Adipose tissue (tissue), 3 donors: ENCODE measurements around the gene PAQR8. TPM values are rescaled to one million over a fixed set of nuclear protein-coding genes. Genes with fewer than 3 reads are reported as not detected.
"Not testable (repeated sequence)": the region's sequence is repeated elsewhere in the genome, so short reads cannot be mapped to it uniquely, and the experiment has no call there.

Source experiments
- H3K27ac ChIP-seq: one replicate; pipeline ENCODE4 v1.5.1; 2013; ENCODE audit warnings: low read depth, low read length
- WGBS, 3 donors: extraction: QIAGEN DNeasy Blood & Tissue Kit; methylation state at CpG; one replicate each; pipeline ENCODE4 v1.1.7; 2013; 5-methylcytosine and 5-hydroxymethylcytosine counted together
- polyA plus RNA-seq, 3 donors: library from polyadenylated mRNA; stranded (reverse); fragments of 200-250 nt; gene quantifications; one replicate each; pipeline ENCODE4 v1.2.3, GENCODE V29; 2013
- donor health status: healthy with polysubstance abuse.
- donor health status: Bipolar disorder and iron deficiency.
- donor health status: healthy.

PAQR8 gene
- polyA plus RNA-seq, 3 donors: 1.0 to 2.8 (median 1.1) TPM

DNA sequence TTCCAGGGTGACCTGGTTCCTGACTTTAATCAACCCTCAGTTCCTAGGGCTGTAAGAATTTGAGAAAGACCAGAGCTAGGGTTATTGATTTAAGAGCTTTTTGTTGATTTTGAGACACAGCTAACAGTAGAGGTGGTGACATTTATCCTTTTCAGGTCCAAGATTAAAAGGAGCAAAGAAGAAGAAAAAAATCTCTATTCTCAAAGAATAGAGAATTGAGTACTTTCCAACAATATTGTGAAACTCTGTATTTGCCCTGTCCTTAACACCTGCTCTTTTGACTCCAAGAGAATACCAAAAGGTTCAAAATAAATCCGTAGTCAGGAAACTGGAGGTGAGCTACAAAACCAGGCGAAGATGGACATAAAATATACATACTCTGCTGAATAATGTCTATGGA lies 7.3 kb downstream of the PAQR8 start:
- 73 to 98% (median 96%) methylated on average over 2 of the region's 2 CpGs for WGBS, 3 donors
- H3K27ac ChIP-seq: no peak overlapping the region

DNA sequence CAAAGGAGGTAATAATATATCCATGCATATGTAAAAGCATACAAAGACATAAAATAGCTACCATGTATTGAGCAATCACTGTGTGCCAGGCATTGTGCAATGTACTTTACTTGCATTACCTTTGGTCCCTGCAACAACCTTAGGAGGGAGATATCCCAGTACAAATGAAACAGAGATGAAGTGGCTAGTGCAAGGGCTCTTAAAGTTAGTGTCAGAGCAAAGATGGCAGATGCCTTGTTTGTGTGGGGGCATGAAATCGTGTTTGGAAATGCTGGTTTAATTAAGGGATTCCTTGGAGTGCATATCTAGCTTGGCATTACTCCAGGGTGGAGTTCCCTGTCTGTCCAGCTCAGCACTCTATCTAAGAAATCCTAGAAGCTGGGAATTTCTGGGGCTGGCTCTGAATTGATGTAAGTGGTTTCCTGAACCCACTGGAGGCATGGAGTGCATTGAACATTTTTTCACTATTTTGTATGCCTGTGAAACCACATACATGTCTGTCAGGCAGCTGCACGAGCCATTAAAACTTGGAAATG lies 9.8 kb downstream of the PAQR8 start:
- no peak overlapping the region for H3K27ac ChIP-seq
- 49 to 62% (median 51%) methylated on average over 2 of the region's 2 CpGs for WGBS, 3 donors

DNA sequence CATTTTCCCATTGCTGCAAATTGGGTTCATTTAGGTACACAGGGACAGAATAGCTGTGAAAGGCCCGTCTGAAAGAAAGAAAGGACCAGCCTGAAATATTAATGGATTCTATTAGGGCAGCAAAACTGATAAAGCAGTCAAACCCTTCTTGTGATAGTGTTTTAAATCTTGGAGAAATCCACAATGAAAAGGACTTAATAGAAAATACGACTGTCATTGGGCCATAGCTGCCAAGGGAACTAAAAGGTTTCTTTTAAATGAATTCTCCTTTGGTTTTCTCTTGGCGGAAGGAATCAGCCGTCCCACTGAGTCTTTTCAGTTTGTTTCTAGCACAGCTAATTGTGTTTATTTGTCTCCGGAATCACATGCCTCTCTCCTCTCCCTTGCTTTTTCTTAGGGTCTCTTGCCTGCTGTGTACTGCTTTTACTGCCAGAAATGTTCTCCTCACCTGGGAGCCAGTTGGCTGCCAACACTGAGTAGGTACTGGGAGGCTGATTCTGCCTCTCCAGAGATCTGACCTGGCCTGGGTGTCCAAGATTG lies 11.3 kb downstream of the PAQR8 start:
- WGBS, 3 donors: 90 to 96% (median 93%) methylated on average over 5 of the region's 5 CpGs
- no peak overlapping the region for H3K27ac ChIP-seq

GRCh38 chr6:52374247-52374646 lies 12.3 kb downstream of the PAQR8 start:
- no peak overlapping the region for H3K27ac ChIP-seq
- WGBS, 3 donors: 90 to 93% (median 91%) methylated on average over 4 of the region's 4 CpGs

DNA sequence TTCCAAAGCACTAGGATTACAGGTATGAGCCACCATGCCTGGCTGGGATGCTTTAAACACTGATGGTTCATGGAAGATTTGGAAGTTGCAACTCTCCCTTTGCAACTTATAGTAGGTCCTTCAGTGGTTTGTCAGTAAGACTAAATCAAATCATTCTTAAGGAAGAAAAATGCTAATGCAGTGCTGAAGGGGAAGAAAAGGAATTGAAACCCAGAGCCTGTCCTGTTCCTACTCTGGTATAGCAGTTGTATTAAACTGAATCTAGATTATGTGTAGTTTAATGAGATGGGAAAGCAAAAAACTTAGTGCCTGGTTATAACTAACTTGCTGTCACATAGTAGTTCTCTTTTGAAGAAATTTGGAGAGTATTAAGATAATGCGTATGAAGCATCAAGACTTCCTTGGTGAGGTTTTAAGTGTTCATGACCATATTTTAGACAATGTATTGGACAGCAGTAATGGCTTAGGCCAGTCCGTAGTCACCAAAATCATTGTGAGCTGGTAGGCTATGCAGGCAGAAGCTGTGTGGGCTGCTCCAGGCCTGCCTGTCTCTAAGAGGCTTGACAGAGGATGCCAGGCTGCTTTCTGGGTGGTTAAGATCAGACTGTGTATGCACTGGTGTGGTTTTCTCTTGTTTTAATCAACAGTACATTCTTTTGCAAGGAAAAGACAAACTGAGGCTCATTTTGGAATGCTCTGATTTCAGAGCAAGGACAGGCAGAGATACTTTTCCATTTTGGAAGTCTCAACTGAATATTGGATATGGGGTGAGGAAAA lies 14.0 kb downstream of the PAQR8 start:
- H3K27ac ChIP-seq: no peak overlapping the region
- 89 to 96% (median 92%) methylated on average over 2 of the region's 2 CpGs for WGBS, 3 donors

DNA sequence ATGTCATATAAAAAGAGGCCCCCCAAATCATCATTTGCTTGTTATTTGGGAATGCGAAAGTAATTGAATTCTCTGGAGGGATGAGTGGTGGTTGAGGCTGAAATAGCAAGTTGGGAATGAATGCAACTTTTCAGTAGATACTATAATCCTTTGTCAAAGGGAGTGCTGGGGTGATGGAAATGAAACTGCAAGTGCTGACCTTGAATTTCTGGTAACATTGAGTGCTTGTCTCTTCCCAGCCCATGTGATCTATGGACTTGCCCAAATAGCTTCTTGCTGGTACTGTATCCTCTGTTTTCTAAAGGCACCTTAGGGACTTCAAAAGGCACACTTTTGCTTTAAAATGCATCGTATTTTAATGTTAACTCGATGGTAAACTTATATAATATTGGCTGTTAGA lies 14.8 kb downstream of the PAQR8 start:
- H3K27ac ChIP-seq: no peak overlapping the region
- WGBS, 3 donors: 78 to 87% (median 80%) methylated on average over 3 of the region's 3 CpGs

- 44 to 60% (median 45%) methylated on average over 3 of the region's 3 CpGs for WGBS, 3 donors
- no peak overlapping the region for H3K27ac ChIP-seq
These were observed 15.7 kb downstream of the PAQR8 start for GRCh38 chr6:52377538-52378221.

DNA sequence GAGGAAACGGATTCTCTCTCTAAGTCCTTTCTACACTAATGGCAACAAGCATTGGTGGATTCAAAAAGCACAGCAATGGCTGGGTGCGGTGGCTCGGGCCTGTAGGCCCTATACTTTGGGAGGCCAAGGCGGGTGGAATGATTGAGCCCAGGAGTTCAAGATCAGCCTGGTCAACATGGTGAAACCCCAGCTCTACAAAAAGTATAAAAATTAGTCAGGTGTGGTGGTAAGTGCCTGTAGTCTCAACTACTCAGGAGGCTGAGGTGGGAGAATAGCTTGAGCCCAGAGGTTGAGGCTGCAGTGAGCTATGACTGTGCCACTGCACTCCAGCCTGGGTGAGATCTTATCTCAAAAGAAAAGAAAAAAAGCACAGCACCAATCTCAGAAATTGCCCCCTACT lies 19.3 kb downstream of the PAQR8 start:
- H3K27ac ChIP-seq: no peak overlapping the region
- WGBS, 3 donors: 83 to 90% (median 89%) methylated on average over 4 of the region's 4 CpGs

GRCh38 chr6:52384145-52384766 lies 22.3 kb downstream of the PAQR8 start:
- no peak overlapping the region for H3K27ac ChIP-seq
- WGBS, 3 donors: 85 to 89% (median 88%) methylated on average over 2 of the region's 2 CpGs

GRCh38 chr6:52385074-52385473 lies 23.1 kb downstream of the PAQR8 start:
- no peak overlapping the region for H3K27ac ChIP-seq
- 97 to 98% (median 97%) methylated on average over 4 of the region's 4 CpGs for WGBS, 3 donors

GRCh38 chr6:52388119-52388518 lies 26.2 kb downstream of the PAQR8 start:
- H3K27ac ChIP-seq: not testable (repeated sequence)

GRCh38 chr6:52388790-52389189 lies 26.8 kb downstream of the PAQR8 start:
- WGBS, 3 donors: 84 to 89% (median 88%) methylated on average over 4 of the region's 4 CpGs
- no peak overlapping the region for H3K27ac ChIP-seq

More at GRCh38 chr6:52388119-52388518, 26.2 kb downstream of the PAQR8 start:
- WGBS, 3 donors: 80 to 86% (median 82%) methylated on average over 4 of the region's 4 CpGs

DNA sequence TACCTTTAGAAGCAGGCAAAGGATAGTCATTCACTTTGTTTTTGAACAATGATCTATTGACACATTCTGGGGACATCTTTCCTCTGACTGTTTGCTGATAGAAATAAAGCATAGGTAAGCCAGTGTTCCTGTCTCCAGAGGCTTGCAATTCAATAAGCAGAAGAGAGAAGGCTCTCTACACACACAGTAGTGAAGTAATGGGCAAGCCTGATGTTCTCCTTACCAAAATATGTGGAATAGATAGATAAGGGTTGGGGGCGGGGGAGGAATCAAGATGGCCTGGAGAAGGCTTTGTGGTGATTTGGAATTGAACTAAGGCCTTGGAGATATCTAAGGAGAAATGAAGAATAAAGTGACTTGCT lies 27.3 kb downstream of the PAQR8 start:
- no peak overlapping the region for H3K27ac ChIP-seq
- WGBS, 3 donors: 39 to 98% (median 96%) methylated on average over 1 of the region's 1 CpG

GRCh38 chr6:52389626-52390360 lies 27.8 kb downstream of the PAQR8 start:
- no peak overlapping the region for H3K27ac ChIP-seq
- 5 to 15% (median 12%) methylated on average over 8 of the region's 8 CpGs for WGBS, 3 donors

GRCh38 chr6:52390361-52390727 lies 28.4 kb downstream of the PAQR8 start:
- 18 to 38% (median 38%) methylated on average over 4 of the region's 4 CpGs for WGBS, 3 donors

DNA sequence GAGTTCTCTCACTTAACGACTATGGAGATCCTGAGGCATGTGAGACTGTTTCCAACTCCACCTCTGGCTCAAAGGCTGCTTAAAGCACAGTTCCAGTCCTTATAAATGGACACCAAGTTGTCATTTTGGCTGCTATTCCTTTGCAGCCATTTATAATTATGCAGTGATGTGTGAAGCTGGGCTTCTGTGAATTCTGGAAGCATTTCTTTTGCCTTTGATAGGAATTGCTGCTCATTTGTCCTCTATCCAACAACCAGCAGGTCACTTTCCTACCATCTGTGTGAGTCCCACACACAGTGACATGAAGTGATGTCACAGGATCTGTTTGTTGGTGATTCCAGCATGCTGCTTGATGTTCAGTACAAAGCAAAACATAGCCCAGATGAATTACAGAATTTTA lies 29.6 kb downstream of the PAQR8 start:
- 77 to 89% (median 81%) methylated on average over 1 of the region's 1 CpG for WGBS, 3 donors

More at GRCh38 chr6:52390361-52390727, 28.4 kb downstream of the PAQR8 start:
- no peak overlapping the region for H3K27ac ChIP-seq

DNA sequence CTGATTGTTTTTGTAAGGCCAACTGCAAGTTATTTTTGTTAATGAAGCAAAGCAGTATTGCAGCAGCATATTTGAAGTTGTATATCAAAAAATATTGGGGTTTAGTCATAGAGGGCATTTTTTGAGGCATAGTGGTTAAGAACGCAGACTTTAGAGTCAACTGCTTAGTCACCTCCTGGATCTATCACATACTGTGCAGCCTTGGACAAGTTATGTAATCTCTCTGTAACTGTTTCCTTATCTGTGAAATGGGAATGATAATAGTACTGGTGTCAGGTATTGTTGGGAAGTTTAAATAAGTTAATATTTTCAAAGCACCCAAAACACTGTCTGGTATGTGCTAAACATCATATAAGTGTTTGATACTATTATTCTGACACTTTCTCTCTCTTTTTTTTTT lies 31.0 kb downstream of the PAQR8 start:
- WGBS, 3 donors: 63 to 78% (median 69%) methylated on average over 1 of the region's 1 CpG
- no peak overlapping the region for H3K27ac ChIP-seq

More for the DNA sequence above, 29.6 kb downstream of the PAQR8 start:
- no peak overlapping the region for H3K27ac ChIP-seq

GRCh38 chr6:52393780-52394179 lies 31.8 kb downstream of the PAQR8 start:
- no peak overlapping the region for H3K27ac ChIP-seq
- 100% methylated on average over 1 of the region's 1 CpG for whole genome bisulfite sequencing, 3 donors
